GM18507 (cell line): Measurements from ENCODE around the gene FCN3.

ENCODE experiments used
- DNase-seq: peaks from one replicate; pipeline ENCODE4 v3.0.0; 2011; ENCODE audit warnings: low read depth; ENCODE audit not compliant: insufficient read length; ENCODE audit errors: extremely low spot score
- FAIRE-seq: peaks from 2 replicates; lab custom pipeline; 2011; peaks lifted over from hg19 to GRCh38; lab: Jason Lieb, UNC

Gene FCN3

GRCh38 chr1:27346991-27347624, 27.5 kb downstream of the FCN3 start:
- FAIRE-seq = no peak
- no peak for DNase-seq

- DNase-seq (no peak), FAIRE-seq (no peak)
These were observed 28.3 kb downstream of the FCN3 start for GRCh38 chr1:27346357-27346756.

- FAIRE-seq = no peak
These were observed 29.4 kb downstream of the FCN3 start for GRCh38 chr1:27345272-27345671.

GRCh38 chr1:27343639-27344025, 31.0 kb downstream of the FCN3 start:
- FAIRE-seq (peak; percentile 70), DNase-seq (no peak)

More at GRCh38 chr1:27345272-27345671, 29.4 kb downstream of the FCN3 start:
- DNase-seq = no peak

- DNase-seq = no peak
- no peak for FAIRE-seq
These were observed 31.6 kb downstream of the FCN3 start for GRCh38 chr1:27342778-27343638.

GRCh38 chr1:27342391-27342777, 32.2 kb downstream of the FCN3 start:
- no peak for DNase-seq
- no peak for FAIRE-seq

GRCh38 chr1:27341525-27342252, 32.9 kb downstream of the FCN3 start, which contains the start of gene SYTL1:
Gene SYTL1 (plus strand): TSS chr1:27342022. CDS start chr1:27345335, 3,313 bp downstream.
- FAIRE-seq (peak; percentile 63), DNase-seq (no peak)

- FAIRE-seq = no peak
- DNase-seq = no peak
These were observed 35.4 kb downstream of the FCN3 start for GRCh38 chr1:27339213-27339612.

GRCh38 chr1:27338751-27339150, 35.9 kb downstream of the FCN3 start:
- no peak for FAIRE-seq
- no peak for DNase-seq

GRCh38 chr1:27336756-27337155, 37.9 kb downstream of the FCN3 start:
- FAIRE-seq (no peak), DNase-seq (no peak)

- DNase-seq = no peak
- FAIRE-seq = no peak
These were observed 38.9 kb downstream of the FCN3 start for GRCh38 chr1:27335506-27336422.

GRCh38 chr1:27333717-27334279, 40.8 kb downstream of the FCN3 start:
- DNase-seq (no peak), FAIRE-seq (no peak)

GRCh38 chr1:27332536-27333281, 41.9 kb downstream of the FCN3 start:
- peak; percentile 64 for FAIRE-seq
- peak; percentile 49 for DNase-seq

- FAIRE-seq (no peak), DNase-seq (no peak)
These were observed 42.7 kb downstream of the FCN3 start for GRCh38 chr1:27331922-27332321.

- no peak for DNase-seq
- no peak for FAIRE-seq
These were observed 43.2 kb downstream of the FCN3 start for GRCh38 chr1:27331426-27331825.

- no peak for DNase-seq
- no peak for FAIRE-seq
These were observed 43.8 kb downstream of the FCN3 start for GRCh38 chr1:27330786-27331185.

- no peak for DNase-seq
- FAIRE-seq = no peak
These were observed 46.7 kb downstream of the FCN3 start for GRCh38 chr1:27327964-27328363.

GRCh38 chr1:27325286-27325685, 49.3 kb downstream of the FCN3 start:
- no peak for FAIRE-seq
- no peak for DNase-seq
